Right ventricle myocardium inferior (tissue), 1 donor: ENCODE data around the gene ANGPTL8. TPM values are rescaled to one million over a fixed set of nuclear protein-coding genes. Genes with fewer than 3 reads are reported as not detected.

Experiments used
- ATAC-seq: fragments of 200-7000 bp; cut with Tn5 transposase; one replicate; pipeline ENCODE4 v1.9.1; 2020; ENCODE audit warnings: mild to moderate bottlenecking, moderate library complexity
- DNase-seq: peaks from one replicate; pipeline ENCODE4 v3.0.0; 2021; ENCODE audit errors: missing footprints
- intact Hi-C: fragments of 100-400 bp; cut with DNase I; formaldehyde crosslinking; loops from one replicate; pipeline ENCODE4 v1.11.0; 2022
- total RNA-seq: library from RNA; stranded (reverse); fragmentation: NEBNext Ultra II Directional; extraction: Animal tissue kit (Norgen Biotek cat#: 25700); gene quantifications from one replicate; pipeline ENCODE4 v1.2.1, GENCODE V29; 2021
- donor health status: DM: no; HTN: yes; CAD: no; lungs with severe emphysema.

The ANGPTL8 gene
- total RNA-seq, 1 donor from 2014 or later, result 0.87 TPM

- intact Hi-C loops, result loop anchor here (1.0 to 5.0 kb wide), 2 partner anchors 64 to 165 kb away; no protein-coding TSS in a partner anchor
- ATAC-seq, result no peak
- peak; percentile 67 for DNase-seq
Measured at GRCh38 chr19:11202488-11203193, 36.8 kb upstream of the ANGPTL8 start.

DNA sequence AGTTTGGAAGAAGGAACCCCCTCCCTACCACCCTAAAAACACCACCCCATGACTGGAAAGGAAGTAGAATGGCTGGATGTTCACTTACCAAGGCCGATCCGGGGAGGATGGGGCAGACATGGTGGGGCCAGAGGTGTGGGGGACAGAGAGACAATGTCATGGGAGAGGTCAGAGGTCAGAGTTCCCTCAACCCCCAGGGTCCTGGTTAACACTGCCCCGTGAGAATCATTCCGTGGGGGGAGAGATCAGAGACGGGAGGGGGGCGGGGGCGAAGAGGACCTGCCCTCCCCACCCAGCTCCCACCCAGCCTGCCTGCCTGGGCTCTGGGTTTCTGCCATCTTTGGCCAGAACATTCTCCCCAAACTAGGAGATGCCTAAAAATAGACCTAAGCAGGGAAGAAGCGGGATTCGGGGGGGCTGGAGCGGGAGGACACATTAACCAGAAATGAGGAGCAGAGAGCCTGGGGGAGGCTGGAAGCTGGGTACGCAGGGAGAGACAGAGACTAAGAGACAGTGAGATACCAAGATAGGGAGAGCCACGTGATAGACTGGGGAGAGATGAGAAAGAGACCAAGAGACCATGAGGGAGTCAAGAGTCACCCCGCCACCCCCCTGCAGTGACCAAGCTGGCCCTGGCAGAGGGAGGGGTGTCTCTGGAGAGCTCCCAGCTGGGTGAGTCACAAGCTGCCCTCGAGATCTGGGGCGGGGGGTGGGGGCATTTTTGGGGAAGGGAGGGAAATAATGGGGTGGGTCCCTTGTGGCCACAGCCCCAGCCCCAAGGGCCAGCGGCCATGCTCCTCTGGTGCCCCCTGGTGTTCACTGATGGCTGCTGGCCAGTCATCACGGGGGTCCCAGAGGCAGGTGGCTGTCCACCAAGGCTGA, 36.0 kb upstream of the ANGPTL8 start:
- DNase-seq (peak; percentile 84), ATAC-seq (peak; percentile 75)
- intact Hi-C loops, result loop anchor here (1.0 to 5.0 kb wide), 2 partner anchors 65 to 166 kb away; no protein-coding TSS in a partner anchor

- intact Hi-C loops, result loop anchor here (5.0 kb wide), 1 partner anchor 167 kb away; no protein-coding TSS in a partner anchor
- DNase-seq, result no peak
- peak; percentile 2 for ATAC-seq
Measured at GRCh38 chr19:11204076-11204602, 35.3 kb upstream of the ANGPTL8 start.

DNA sequence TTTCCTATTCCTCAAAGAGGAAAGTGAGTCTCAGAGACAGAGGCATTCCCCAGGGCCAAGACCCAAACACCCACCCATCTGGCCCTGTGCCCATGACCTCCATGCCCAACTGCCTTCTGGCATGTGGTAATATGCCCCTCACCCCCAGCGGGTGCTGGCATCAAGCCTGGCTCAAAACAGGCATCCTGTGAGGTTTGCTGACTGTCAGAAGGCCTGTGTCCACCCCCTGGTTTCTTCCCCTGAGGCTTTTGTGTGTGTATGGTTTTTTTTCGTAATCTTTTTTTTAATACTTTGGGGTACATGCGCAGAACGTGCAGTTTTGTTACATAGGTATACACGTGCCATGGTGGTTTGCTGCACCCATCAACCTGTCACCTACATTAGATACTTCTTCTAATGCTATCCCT, 34.5 kb upstream of the ANGPTL8 start:
- ATAC-seq, result no peak
- intact Hi-C loops, result loop anchor here (5.0 kb wide), 1 partner anchor 168 kb away; no protein-coding TSS in a partner anchor
- DNase-seq, result peak; percentile 70

DNA sequence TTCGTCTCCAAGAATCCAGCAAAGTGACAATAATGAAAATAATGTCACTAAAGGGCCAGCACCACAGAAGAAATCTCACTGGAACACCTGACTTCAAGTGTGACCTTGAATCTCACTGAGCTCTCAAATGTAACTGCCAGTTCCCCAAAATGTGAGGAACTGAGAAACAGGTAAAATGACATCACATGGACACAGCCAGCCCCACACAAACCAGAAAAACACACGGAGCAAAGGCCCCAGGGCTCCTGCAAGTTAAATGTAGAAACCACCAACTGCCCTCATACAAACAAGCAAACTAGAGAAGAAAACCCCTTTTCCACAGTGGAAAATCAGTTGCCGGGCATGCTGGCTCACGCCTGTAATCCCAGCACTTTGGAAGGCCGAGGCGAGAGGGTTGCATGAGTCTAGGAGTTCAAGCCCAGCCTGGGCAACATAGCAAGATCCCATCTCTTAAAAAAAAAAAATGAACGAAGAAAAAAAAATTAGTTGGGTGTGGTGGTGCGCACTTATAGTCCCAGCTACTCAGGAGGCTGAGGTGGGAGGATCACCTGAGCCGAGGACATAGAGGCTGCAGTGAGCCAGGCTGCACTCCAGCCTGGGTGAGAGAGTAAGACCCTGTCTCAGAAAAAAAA, 33.4 kb upstream of the ANGPTL8 start:
- ATAC-seq (no peak), DNase-seq (peak; percentile 16)
- intact Hi-C loops, result no loop called here

DNA sequence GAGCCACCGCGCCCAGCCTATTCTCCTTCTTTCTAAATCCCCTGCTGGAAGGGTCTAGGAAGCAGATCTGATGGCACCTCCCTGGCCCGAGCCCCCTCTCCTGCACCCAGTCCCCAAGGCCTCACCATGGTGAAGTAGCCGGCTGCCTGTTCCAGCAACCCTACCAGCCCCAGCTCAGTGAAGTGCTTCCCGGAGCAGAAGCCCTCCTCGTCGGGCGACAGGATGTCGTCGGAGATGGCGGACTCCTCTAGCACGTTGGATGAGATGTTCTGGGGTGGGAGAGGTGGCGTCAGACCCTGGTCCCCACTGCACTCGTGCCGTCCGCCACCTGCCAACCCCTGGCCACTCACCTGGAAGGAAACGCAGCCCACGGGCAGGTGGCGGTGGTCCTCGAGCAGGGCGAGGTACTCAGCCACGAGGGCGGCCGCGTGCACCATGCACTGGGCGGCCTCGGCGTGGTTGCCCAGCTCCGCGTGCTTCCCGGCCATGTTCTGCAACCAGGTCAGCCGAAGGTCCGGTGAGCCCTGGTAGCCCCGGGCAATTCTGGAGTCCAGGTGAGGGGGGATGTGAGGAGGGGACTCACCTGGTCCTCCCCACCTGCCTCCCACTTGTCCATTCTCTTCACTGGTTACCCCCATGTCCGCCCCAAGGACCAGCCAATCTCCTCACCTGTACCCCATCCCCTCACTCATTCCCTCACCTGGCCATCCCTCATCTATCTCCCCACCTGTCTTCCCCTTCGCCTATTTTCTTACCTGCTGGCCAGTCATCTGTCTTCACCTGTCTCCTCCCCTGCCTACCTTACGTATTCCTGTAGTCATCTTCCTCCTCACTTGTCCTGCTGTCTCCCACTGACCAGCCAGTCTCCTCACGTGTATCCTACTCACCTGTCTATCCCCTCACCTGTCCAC, 30.6 kb upstream of the ANGPTL8 start:
- intact Hi-C loops, result no loop called here
- ATAC-seq (no peak), DNase-seq (peak; percentile 71)

DNA sequence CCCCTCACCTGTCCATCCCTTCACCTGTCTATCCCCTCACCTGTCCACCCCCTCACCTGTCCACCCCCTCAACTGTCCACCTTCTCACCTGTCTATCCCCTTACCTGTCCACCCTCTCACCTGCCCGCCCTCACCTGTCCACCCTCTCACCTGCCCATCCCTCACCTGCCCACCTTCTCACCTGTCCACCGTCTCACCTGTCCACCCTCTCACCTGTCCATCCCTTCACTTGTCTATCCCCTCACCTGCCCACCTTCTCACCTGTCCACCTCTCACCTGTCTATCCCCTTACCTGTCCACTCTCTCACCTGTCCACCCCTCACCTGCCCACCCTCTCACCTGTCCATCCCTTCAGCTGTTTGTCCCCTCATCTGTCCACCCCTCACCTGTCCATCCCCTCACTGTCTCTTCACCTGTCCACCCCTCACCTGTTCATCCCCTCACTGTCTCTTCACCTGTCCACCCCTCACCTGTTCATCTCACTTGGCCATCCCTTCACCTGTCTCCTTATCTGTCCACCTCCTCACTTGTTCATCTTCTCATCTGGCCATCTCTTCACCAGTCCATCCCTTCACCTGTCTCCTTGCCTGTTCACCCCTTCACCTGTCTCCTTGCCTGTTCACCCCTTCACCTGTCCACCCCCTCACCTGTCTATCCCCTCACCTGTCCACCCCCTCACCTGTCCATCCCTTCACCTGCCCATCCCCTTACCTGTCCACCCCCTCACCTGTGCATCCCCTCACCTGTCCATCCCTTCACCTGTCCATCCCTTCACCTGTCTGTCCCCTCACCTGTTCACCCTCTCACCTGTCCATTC, 29.4 kb upstream of the ANGPTL8 start:
- ATAC-seq (no peak), DNase-seq (no peak)
- intact Hi-C loops, result no loop called here

- ATAC-seq, result no peak
- intact Hi-C loops, result no loop called here
- DNase-seq, result no peak
Measured at GRCh38 chr19:11210656-11210928, 28.8 kb upstream of the ANGPTL8 start.

DNA sequence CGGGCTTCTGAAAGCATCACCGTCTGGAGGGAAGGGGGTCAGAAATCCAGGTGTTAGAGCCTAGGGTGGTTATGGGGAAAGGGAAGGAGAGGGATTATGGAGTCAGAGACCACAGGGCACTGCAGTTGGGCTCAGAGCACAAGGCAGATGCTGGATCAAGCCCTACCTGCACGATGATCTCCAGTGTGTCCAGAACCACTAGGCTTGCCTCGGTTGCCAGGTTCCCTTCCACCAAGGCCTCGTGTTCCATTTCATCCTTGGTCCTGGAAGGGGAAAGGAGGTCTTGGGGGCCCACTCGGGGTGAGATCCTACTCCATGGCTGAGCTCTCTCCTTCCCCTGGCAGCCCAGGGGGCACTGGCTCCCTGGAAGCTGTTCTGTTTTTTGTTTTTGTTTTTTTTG, 25.0 kb upstream of the ANGPTL8 start:
- no peak for ATAC-seq
- intact Hi-C loops, result no loop called here
- no peak for DNase-seq

- ATAC-seq (no peak), DNase-seq (no peak)
- intact Hi-C loops, result no loop called here
Measured at GRCh38 chr19:11221082-11221598, 18.3 kb upstream of the ANGPTL8 start.

GRCh38 chr19:11223200-11223599, 16.2 kb upstream of the ANGPTL8 start:
- ATAC-seq, result no peak
- no peak for DNase-seq
- intact Hi-C loops, result no loop called here

GRCh38 chr19:11224429-11224828, 15.0 kb upstream of the ANGPTL8 start:
- intact Hi-C loops, result no loop called here
- ATAC-seq (no peak), DNase-seq (no peak)

DNA sequence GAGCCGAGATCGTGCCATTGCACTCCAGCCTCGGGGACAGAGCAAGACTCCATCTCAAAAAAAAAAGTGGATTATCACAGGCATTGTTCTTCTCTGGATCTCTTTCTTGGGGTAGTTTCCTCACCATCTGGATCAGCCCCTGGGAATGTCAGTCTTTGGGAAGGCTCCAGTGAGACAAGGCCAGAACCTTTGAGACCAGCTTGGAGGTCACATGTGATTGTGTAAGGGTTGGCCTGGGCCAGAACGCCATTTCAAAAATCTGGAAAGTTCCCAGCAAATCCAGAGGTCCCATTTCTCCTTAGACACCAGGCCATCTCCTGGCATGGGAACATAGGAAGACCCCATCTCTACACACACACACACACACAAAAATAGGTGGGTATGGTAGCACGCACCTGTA, 14.2 kb upstream of the ANGPTL8 start:
- ATAC-seq (peak; percentile 83), DNase-seq (no peak)
- intact Hi-C loops, result no loop called here

- DNase-seq (no peak), ATAC-seq (no peak)
- intact Hi-C loops, result no loop called here
Measured at GRCh38 chr19:11225815-11226214, 13.6 kb upstream of the ANGPTL8 start.

DNA sequence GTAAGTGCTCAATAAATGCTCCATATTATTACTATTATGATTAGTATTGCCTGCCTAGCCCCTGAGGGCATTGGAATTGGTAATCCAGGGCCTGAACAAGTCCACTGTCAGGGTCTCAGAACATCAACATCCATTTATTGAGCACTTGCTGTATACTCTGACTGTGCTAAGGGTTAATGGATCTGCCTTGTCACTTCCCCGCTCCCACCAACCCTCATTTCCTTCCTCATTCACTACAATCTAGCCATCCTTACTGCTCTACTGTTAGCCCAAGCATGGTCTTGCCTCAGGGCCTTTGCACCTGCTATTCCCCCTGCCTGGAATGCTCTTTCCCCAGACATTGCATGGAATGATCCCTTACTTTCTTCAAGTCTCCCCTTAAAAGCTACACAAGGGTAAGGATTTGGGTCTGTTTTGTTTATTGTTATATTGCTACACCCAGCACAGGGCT, 12.7 kb upstream of the ANGPTL8 start:
- ATAC-seq (no peak), DNase-seq (no peak)
- intact Hi-C loops, result no loop called here

DNA sequence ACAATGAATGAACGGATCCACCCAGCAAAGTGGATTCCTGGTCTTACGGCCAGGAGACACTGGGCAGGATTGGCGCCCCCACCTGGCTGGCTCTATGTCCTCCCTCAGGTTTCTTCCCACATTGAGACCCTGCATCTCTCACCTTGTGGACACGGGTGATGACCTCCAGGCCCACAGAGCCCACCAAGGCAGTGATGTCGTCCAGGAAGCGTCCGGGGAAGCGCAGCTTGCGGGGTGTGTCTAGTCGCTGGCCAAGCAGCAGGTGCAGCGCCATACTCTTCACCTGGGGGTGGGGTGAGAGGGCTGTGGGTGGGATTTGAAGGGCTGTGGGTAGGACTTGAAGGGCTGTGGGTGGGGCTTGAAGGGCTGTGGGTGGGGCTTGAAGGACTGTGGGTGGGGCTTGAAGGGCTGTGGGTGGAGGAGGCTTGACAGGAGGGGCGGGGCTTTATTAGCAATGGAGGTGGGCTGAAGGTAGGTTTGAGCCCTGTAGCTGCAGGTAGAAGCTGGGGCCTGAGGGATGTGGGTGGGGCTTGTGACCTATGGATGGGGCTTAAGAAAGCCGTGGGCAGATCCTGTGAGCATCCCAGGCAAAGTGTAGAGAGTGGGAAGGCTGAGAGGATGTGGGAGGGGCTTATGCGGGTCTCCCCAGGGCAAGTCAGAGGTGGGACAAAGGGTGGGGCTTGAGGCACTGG, 12.1 kb upstream of the ANGPTL8 start:
- intact Hi-C loops, result no loop called here
- no peak for ATAC-seq
- DNase-seq, result no peak
